GM19240 (cell line): ENCODE results near the gene H3-3A.

Source experiments
- DNase-seq: peaks from one replicate; pipeline ENCODE4 v3.0.0; 2011; ENCODE audit warnings: low spot score; ENCODE audit not compliant: insufficient read length

The H3-3A gene

DNA sequence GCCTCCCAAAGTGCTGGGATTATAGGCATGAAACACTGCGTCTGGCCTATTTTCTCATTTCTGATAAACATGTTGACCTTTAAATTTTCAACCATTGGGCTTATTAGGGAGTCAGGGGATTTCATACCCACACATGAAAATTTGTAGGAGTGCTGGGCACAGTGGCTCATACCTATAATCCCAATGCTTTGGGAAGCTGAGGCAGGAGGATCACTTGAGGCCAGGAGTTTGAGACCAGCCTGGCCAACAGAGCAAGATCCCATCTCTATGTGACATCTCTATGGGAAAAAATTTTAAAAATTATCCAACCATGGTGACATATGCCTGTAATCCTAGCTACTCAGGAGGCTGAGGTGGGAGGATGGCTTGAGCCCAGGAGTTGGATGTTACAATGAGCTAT lies 10.5 kb upstream of the H3-3A start:
- no peak for DNase-seq

DNA sequence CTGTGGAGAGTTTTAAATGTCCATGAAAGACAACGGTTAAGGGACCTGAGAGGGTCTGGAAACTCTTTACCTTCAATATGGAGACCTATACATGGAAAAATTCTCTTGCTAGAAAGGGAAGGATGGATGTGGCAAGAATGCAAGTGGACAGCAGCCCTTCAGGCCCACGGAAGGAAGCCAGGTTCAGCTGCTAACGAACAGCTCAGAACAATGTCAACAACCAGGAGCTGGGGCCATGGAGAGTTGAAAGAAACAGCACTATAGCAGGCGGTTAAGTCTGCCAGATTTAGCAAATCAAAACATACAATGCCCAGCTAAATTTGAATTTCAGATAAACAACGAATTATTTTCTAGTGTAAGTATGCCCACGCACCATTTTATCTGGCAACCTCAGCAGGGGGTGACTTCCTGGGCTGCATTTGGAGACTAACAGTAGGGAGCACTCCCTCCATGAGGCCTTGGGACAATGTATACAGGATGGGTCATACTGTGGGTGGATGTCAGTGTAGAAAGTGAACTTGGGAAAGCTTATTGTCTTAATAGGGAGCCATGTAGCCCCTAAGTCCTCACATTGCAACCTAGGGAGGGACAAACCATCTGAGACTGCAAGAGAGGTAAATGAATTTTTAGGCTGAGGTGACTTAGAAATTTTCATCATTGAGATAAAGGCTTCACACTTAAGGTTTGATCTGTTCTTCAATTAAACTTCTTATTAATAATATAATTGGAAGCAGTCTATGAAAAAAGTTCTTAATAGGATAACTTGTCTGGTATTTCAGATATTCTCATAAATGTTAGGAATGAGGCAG lies 7.8 kb upstream of the H3-3A start:
- no peak for DNase-seq

DNA sequence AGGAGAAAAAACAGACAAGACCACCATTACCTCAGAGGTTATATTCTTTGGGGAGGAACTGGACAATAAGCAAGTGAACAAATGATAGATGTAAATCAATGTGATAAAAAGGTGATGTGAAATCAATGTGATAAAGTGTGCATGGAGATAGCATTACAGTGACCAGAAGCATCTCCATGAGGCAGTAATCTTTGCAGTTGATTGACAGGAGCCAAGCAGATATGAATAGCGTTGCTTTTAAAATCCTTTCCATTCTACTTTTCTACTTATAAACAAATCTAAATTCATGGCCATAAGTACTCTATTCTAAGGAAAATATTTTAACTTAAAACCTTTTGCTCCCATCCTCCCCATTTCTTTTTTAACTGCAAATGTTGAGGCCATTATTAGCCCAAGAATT lies 2.8 kb upstream of the H3-3A start:
- no peak for DNase-seq

DNA sequence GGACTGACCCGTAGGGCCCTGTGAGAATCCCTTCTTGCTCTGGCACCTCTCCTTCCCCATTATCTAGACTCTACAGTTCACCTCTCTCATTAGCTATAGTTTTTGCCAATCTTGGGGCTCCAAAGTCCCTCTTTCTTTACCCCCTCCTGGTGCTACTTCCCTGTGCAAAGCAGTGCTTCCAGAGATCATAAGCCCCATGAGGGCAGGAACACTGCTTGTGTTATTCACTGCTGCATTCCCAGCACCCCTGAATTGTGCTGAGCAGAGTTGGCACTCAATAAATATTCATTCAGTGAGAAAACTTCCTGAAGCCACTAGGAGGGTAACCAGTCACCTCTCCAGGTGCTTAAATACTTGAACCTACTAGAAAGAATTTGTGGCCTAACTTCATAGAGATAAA lies 2.1 kb upstream of the H3-3A start:
- DNase-seq, result no peak

DNA sequence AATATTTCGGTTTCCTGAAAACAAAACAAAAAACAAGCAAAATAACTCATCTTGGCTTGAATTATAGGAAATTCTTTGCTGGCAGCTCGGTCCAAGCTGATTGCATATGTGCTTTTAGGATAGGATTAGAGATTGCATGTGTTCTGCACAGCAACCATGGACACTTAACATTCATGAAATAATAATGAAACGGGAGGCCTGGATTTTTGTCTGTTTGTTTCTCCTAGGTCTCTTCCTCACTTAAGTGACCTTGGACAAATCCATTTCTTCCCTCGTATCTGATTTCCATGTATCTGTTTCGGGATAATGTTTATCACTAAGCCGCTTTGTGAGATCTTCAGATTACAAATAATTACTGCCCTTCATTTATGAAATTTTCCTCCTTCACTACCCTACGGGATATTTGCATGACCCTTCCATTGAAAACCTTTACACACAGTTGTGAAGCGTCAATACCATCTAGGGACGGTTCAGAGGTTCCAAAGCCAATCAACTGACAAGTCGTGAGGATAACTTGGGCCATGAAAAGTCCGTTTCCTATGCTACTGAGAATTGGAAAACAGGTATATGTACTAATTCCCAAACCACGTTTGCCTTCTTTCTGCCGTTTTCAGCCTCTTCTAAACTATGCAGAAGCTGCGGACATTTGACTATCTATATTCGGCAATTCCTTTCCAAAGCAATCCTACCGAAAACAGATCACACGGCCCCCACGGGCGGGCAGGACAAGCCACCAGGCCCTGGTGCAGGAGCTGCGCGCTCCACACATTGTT lies 1.3 kb upstream of the H3-3A start:
- no peak for DNase-seq

DNA sequence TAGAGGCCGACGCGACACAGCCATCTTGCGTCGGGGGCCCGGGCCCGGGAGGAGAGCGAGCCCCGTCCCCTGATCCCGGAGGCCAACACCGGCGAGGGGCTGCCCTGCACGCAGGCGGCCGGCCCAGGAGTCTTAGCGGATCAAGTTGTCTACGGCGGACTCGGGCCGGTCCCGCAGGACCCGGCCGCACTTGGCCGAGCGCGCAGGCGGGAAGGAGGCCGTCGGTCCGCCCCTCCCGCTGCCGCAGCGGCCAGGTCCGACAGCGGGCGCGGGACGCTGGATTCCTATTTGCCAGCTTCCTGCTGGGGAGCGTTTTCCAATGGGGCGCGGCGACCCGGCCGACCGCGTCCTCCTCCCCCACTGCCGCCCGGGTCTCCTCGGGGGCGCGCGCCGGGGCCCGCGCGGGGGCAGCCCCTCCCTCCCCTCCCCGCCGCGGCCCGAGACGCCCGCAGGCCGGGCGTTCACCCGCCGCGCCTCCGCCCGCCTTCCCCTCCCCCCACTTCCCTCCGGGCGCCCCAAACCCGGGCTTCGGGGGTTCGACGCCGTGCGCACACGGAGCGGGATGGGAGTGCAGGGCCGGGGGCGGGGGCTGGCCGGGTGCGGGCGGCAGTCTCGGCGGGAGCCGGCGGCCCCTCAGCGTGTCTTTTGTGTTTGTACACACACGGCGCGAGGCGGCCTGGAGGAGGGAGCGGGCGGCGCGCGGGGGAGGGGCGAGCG lies 517 bp upstream of the H3-3A start:
- peak; percentile 22 for DNase-seq

DNA sequence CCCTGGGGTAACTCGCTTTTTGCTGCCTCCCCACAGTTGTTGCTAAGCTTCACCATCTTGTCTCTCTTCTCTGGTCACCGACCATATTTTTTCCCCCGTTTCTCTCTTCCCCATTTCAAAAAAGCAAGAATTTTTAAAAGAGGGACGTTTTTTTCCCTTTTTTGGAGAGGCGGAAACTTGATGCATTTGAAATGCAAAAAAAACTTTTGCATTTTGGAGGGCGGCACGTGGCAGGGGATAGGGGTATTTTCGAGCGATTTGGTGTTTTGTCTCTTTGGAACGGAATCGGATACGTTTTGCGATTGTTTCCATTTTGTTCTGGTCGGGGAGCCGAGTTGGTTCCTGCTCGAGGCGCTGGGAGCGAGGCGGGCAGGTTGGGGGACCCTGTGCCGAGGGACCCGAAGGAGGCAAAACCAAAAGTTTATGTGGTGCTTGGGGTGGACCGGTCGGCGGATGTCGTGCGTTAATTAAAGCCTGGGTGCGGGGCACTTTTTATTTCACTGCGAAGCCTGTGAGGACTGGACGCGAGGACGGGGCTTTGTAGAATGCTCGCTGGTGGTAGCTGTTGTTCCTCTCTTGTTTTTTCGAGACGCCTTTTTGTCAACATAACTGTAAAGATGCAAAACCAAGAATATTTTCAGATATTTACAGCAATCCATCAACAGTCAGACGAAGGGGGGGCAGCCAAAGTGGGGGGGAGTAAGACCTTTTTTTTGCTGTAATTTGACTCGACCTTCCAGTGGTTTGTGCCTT lies 884 bp downstream of the H3-3A start:
- peak; percentile 11 for DNase-seq

DNA sequence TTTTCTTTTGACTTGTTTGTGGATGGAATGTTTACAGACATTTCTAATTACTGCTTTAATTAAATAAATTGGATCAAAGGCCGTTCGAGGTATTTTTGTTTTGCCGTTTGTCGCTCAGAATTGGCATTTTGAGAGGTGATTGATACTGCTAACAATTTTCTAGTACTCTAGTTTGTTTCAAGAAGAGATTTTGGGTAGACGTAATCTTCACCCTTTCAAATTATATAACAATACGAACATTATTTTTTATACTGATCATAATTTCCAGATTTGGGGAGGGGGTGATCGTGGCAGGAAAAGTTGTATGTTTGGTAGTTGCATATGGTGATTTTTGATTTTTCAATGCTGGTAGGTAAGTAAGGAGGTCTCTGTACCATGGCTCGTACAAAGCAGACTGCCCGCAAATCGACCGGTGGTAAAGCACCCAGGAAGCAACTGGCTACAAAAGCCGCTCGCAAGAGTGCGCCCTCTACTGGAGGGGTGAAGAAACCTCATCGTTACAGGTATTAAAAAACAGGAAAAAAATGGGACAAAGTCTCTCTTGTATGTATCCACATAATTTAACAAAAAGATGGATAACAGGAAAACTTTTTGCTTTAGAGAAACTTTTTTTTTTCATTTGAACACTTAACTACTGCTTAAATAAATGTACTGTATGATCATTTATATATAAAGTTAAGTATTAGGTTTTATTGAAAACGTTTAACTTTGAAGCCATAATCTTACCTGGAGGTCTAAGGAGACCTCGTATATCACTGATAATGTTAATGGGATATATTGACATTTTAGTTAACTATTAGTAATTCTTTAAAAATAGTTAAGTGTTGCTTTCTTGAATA lies 1.7 kb downstream of the H3-3A start:
- DNase-seq, result no peak

DNA sequence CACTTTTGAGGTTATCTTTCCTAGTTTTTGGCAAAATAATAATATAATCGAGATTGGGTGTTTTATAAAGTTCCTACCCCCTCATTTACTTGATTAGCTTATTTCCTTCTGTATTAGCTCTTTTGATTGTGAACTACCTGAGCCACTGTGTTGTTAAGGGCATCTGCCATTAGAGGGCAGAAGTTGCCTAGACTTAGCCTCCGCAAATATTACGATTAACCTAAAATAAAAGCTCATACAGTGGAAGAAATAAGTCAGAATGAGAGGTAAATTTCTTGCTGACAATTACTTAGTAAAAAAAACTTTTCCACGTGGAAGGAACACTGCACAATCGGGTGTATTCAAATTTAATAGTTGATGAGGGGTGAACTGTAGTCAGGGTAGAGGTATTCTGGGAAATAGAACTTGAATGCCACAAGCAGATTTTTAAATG lies 2.3 kb downstream of the H3-3A start:
- DNase-seq, result no peak

DNA sequence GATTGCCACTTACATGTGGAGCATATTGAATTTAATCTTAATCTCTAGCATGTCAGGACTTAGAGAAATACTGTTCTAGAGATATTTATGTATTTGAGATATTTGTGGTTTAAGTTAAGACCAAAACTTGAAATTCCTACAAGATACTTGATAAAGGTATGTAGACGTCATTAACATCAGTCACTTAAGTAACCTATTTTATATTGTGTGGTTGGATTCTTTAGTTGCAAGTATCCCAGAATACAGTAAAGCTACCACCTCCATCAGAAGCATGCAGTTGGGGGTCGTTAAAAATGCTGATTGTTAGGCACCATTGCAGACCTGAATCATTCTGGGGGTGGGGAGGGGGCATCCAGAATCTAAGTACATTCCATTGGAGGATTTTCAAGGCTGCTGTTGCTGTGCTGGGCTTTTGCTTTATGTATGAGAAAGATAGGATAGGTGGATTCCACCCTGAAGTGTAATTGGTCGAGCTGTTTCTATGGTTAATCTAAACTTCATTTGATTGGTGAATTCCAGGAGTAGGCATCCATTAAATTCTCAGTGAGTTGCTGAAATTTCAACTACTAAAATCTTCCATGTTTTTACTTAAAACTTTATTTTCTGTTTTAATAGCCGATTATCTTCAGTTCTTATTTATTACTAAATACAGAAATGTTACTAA lies 4.0 kb downstream of the H3-3A start:
- DNase-seq, result no peak

DNA sequence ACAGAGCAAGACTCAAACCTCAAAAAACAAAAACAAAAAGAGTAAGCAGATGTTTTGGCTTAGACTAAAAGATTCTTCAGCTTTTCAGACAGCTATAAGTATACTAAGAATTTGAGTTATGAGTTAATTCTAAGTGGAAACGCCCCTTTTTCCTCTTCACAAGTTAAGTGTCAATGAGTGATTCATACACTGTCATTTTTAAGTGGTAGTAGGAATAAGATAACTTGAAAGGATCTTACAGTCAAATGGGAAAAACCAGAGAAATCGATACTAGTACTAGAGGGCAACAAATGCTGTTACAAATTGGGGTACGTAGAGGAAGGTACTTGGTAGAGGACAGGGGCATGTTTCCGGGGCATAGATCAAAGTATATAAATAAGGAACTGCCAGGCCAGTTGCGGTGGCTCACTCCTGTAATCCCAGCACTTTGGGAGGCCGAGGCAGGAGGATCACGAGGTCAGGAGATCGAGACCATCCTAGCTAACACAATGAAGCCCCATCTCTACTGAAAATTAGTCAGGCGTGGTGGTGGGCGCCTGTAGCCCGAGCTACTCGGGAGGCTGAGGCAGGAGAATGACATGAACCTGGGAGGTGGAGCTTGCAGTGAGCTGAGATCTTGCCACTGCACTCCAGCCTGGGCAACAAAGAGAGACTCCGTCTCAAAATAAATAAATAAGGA lies 7.4 kb downstream of the H3-3A start:
- DNase-seq, result no peak

DNA sequence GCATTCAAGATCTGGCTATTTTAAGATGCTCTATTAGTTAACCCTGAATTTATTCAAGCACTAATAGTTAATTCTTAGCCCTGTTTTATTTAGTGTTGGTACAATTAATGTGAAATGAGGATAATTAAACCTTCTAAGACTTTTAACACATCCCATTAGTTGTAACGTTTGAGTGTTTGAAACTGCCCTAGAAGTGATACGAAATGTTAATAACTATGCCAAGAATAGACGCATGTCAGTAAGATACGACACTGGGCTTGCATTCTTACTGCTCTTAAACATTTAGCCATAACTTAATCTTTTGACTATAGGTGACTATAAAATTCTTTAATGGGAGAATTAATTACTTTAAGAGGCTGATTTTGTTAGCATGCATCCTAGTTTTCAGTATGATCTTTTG lies 9.8 kb downstream of the H3-3A start:
- no peak for DNase-seq

DNA sequence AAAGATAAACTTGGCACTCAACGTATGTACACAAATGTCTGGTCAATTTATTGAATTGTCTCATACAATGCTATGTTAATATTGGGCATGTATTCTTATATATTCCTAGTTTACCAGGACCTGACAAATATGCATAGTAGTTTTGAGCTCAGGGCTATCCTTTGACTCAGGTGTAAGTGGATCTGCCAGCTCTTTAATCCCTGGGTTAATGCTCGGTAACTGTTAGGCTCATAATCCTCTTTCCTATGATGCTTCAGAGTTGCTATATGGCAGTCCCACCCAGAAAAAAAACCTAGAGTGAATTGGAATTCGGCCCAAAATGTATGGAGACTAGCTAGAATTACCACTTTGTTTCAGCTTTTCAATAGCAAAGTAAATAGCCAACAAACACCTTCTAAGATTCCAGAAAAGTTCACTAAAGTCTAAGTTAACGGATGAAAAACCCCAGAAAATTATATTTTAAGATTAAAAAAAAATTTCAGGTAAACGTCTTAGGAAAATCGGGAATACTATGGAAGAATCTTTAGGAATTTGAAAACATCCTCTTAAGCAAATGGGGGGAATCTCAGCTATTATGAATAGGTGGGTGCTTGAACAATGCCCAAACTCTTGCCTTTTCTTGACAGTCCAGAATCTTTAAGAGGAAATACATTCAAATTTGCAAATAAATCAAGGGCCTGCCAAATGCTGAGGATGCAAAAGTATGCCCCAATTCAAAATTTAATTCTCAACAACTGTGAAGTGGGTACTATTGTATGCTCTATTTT lies 10.9 kb downstream of the H3-3A start:
- no peak for DNase-seq

DNA sequence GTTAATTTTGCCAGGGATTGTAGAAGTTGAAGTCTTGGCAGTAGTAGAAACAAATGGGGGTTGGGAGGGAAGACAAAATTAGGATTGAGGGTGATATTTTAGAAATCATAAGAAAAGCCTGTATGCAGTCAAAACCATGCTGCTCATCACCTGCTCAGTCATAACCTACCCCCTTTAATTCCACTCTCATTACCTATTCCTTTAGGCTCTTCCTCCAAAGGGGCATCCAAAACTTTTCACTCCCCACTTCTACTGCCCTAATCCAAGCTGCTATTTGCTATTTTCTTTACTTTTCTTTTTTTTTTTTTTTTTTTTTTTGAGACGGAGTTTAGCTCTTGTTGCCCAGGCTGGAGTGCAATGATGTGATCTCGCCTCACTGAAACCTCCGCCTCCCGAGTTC lies 11.5 kb downstream of the H3-3A start:
- no peak for DNase-seq

DNA sequence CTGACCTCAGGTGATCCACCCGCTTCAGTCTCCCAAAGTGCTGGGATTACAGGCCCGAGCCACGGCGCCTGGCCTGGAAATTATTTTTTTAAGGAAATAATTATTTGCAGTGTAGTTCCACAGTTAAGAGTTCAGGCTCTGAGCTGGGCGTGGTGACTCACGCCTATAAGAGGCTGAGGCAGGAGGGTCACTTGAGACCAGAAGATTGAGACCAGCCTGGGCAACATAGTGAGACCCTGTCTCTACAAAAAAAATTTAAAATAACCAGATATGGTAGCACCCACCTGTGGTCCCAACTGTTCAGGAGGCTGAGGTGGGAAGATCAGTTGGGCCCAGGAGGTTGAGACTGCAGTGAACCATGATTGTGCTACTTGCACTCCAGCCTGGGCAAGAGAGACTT lies 13.9 kb downstream of the H3-3A start:
- no peak for DNase-seq

DNA sequence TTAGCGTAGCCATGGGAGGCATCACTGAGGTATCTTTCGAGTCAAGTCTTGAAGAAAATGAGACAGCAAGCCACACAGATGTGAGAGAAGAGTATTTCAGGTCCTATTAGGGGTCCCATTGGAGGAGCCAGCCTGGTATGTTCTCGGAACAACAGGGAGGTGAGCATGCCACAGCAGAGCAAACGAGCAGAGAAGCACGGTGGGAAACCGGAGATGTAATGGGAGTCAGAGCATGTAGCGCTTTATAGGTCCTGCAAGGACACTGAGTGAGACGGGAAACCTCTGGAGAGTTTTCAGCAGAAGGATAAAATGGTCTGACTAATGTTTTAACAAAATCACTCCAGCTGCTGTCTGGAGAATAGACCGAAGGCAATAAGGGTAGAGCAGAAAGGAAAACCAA lies 15.9 kb downstream of the H3-3A start:
- DNase-seq, result no peak

DNA sequence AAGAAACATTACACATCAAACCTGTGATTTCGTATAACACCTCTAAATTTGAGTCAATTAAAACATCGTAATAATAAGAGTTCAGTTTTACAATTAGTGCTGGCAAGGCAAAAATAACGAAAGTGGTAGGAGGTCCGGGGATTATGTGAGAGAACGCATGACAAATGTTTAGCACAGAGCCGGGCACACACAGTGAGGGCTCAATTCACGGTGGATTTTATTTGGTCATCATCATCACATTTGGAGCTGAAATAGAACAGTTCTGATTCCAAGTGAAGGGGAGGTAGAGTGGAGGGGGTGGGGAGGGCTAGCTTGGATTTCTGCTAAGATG lies 20.0 kb downstream of the H3-3A start:
- no peak for DNase-seq

DNA sequence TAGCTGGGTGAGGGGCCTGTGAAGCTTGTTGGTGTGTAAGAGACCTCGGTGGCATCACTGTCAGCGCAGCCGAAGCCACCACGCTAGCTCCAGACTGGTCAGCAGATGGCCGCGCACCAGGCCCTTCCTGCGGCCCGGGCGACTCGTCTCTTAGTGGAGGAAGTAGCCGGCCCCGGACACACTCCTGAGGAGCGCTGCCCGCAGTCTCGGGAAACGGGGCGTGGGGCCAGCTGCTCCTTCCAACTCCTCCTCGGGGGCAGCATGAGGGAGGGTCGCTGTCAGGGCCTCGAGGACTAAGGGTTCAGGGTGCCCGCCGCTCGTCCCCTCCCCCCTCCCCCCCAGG lies 20.4 kb downstream of the H3-3A start:
- no peak for DNase-seq
